Memory B cell (primary cell): ENCODE data around the gene HELZ2.

ENCODE experiments used
- ATAC-seq: fragments of 150-1000 bp; cut with Tn5 transposase; 2 replicates; pipeline ENCODE4 v1.10.0; 2021; ENCODE audit warnings: low read depth, mild to moderate bottlenecking, moderate library complexity
- DNase-seq, 2 donors: peaks; one replicate each; pipeline ENCODE4 v3.0.0; 2022; ENCODE audit warnings: low spot score in 2 of 2
- H3K27ac Mint-ChIP-seq: one replicate; pipeline ENCODE4 v1.8.0; 2022; ENCODE audit warnings: mild to moderate bottlenecking, moderate library complexity, mixed read lengths
- H3K27me3 Mint-ChIP-seq: one replicate; pipeline ENCODE4 v1.8.0; 2022; ENCODE audit warnings: mixed read lengths
- H3K36me3 Mint-ChIP-seq: one replicate; pipeline ENCODE4 v1.8.0; 2022; ENCODE audit warnings: mild to moderate bottlenecking, mixed read lengths
- H3K4me1 Mint-ChIP-seq: one replicate; pipeline ENCODE4 v1.8.0; 2022; ENCODE audit warnings: mixed read lengths
- H3K4me3 Mint-ChIP-seq: one replicate; pipeline ENCODE4 v1.8.0; 2022; ENCODE audit warnings: mild to moderate bottlenecking, moderate library complexity, mixed read lengths
- H3K9me3 Mint-ChIP-seq: one replicate; pipeline ENCODE4 v1.8.0; 2022; ENCODE audit warnings: mixed read lengths

HELZ2 gene

DNA sequence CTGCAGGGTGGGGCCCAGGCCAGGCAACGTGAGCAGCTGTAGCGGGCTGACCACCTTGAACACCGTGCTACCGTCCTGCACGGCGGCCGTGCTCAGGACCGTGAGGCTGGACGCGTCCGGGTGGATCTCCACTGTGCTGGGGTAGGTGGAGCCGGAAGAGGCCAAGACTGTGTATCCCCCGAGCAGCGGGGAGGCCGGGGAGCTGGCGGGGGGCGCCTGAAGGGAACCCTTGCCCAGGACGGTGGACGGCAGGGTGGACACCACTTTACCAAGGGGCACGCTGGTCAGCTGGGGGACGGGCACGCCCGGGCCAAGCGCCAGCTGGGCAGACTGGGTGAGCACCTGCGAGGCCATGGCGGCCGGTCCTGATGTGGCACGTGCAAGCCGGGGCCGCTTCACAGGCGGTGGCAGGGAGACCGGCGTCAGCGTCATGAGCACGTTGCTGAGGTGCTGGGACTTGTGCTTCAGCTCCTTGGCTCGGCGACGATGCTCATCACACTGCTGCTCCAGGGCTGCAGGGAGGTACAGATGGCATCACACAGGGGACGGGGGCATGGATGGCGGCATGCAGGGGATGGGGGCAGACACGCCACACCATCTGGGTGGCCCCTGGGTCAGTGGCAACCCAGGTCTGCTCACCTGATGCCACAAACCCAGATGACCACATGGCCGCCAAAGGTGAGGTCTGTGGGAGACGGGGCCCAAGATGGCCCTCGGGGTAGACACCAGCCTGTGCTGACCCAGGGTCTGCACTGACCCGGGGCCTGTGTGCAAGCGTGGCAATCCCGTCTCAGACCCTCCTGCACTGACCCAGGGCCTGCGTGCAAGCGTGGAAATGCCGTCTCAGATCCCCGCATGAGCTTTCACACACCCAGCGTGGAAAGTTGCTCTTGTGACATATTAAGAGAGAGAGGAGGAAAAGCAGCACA is 16.4 kb upstream of the HELZ2 start:
- H3K27ac Mint-ChIP-seq = no peak overlapping the region
- no peak overlapping the region for H3K4me3 Mint-ChIP-seq
- H3K4me1 Mint-ChIP-seq = no peaks in the 10 kb centered on the region
- peaks cover 23% of the 10 kb centered on the region for H3K36me3 Mint-ChIP-seq
- H3K9me3 Mint-ChIP-seq = no peaks in the 10 kb centered on the region
- DNase-seq = no peak
- ATAC-seq = no peak
- H3K27me3 Mint-ChIP-seq = no peaks in the 10 kb centered on the region

DNA sequence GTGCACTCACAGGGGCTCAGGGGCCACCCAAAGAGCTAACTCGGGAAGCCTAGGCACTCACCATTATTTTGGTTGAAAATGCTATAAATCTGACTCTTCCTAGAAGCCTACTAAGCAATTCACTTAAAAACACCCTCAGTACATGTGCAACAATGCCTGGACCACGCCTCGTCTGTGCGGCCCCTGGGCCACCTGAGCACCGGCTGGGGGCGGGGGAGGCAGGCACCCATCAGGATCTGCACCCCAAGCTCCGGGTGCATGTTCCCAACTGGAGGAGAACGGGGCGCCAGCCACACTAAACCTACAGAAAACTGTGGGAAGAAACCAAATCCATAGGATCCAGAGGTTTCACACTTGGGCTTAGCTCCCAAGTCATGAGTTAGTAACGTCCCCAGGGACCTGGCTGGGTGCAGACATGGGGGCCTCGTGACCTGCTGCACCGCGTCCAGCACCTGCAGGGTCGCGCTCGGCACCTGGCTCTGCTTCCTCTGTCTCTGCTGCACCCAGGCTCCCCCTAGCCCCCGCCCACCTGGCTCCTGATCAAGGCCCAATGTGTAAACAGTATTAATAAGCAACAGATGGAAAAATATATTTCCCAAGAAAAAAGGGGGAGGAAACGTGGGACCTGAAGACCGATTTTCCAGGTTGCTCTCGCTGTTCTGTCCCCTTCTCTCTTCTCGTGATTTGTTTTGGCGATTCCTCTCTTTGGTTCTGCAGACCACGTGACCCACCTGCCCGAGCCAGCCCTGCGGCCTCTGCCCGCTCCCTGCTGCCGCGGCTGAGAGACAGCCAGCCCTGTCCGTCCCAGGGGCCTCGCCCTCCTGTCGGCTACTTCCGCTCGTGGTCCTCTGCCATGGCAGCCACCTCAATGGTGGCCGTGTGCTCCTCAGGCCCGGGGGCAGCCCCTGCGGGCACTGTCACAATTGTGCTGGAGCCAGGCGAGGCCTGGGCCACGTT is 15.5 kb upstream of the HELZ2 start:
- H3K4me3 Mint-ChIP-seq = no peak overlapping the region
- ATAC-seq (no peak), DNase-seq (no peak)
- no peaks in the 10 kb centered on the region for H3K9me3 Mint-ChIP-seq
- no peaks in the 10 kb centered on the region for H3K27me3 Mint-ChIP-seq
- H3K36me3 Mint-ChIP-seq = peaks cover 20% of the 10 kb centered on the region
- no peak overlapping the region for H3K27ac Mint-ChIP-seq
- no peaks in the 10 kb centered on the region for H3K4me1 Mint-ChIP-seq

DNA sequence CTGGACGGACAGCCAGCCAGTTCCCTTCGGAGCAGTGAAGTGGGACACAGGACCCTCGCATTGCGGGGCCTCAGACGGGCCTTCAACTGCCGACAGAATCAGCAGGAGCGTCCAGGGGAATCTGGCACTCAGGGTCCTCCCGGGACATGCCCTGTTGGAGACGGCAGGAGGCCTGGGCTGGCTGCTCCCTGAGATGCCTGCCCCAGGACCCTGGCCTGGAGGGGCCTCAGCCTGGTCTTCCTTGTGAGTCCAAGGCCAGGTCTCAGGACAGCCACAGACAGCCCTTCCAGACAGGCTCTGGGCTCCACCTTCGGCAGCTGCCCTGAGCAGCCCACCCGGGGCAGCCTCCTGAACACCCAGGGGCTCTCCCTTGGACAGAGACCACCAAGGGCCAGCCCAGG is 14.6 kb upstream of the HELZ2 start:
- H3K27me3 Mint-ChIP-seq = no peaks in the 10 kb centered on the region
- no peaks in the 10 kb centered on the region for H3K4me1 Mint-ChIP-seq
- ATAC-seq = no peak
- H3K27ac Mint-ChIP-seq = no peak overlapping the region
- H3K4me3 Mint-ChIP-seq = no peak overlapping the region
- H3K9me3 Mint-ChIP-seq = no peaks in the 10 kb centered on the region
- H3K36me3 Mint-ChIP-seq = peaks cover 20% of the 10 kb centered on the region
- DNase-seq = no peak

DNA sequence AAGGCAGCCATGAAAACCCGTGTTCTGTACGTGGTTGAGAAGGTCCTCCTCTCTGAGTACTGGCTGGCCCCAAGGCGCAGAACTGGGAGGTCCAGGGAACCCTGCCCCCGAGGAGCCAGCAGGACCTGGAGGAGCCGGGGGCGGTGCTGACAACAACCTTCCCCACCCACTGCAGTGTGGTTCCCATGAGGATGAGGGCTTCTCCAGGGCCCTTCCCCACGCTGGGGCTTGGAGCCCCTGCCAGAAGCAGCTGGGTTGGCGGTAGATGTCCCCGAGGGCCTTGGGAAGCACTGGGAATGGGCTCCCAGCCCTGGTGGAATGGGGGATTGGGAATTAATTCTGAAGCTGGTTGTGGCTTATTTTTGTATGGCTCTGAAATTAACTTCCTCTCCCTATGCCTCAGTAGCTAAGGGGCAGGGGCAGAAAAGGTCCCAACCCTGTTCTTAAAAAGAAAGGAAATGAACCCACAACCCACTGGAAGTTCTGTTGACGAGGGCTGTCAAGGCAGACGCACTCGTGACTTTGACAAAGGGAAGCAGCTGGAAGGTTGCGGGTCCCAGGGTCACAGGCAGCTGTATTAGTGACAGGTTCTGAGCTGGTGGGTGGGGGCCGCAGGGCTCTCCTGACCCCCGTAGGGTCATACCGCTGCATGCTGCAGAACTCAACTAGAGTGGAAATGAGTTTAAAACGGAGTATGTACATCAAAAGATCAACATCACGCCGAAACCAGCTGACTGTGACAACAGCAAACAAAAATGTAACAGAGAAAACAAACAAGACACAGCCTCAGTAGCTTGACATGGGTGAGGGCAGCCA is 13.9 kb upstream of the HELZ2 start:
- Mint-ChIP-seq H3K4me1 (no peaks in the 10 kb centered on the region), H3K4me3 (no peak overlapping the region), H3K36me3 (peaks cover 15% of the 10 kb centered on the region), H3K27ac (no peak overlapping the region), H3K27me3 (peaks cover 2% of the 10 kb centered on the region), H3K9me3 (no peaks in the 10 kb centered on the region)
- no peak for DNase-seq
- no peak for ATAC-seq

DNA sequence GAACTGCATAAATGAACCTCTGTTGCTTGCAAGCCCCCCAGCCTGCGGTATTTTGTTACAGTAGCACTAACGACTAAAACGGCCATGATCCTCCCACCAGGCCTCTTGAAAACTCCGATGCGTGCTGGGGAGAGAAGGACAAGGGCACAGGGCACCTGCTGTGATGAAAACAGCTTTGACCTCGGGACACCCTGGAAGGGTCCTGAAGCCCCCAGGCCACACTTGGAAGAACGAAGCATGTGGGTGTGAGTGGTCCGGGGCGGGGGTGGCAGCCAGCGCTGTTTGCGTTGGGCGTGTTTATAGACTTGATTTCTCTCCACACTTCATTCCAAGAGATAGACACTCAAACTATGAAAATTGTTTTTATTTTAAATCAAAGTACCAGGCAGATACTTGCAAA is 13.2 kb upstream of the HELZ2 start:
- DNase-seq = no peak
- H3K4me1 Mint-ChIP-seq = no peaks in the 10 kb centered on the region
- ATAC-seq = no peak
- no peak overlapping the region for H3K4me3 Mint-ChIP-seq
- H3K9me3 Mint-ChIP-seq = no peaks in the 10 kb centered on the region
- no peak overlapping the region for H3K27ac Mint-ChIP-seq
- H3K36me3 Mint-ChIP-seq = peaks cover 14% of the 10 kb centered on the region
- H3K27me3 Mint-ChIP-seq = peaks cover 3% of the 10 kb centered on the region

DNA sequence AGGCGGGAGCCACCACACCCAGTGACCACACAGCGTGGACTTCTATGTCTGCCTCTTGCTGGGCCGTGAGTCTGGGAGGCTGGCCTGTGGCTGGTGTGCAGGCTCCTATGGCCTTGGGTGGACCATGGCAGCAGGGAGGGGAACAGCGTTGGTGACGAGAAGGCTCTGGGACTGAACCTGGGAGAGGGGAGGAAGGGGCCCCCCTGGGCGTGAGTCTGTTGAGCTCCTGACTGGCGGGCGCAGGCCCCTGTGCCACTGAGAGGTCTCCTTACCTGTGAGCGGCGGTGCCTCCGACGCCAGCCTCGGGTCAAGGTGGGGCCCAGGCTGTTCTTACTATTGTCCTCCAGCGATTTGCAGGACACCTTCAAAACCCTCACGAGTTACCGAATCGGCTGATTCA is 12.8 kb upstream of the HELZ2 start:
- no peak overlapping the region for H3K27ac Mint-ChIP-seq
- ATAC-seq (no peak), DNase-seq (no peak)
- no peaks in the 10 kb centered on the region for H3K9me3 Mint-ChIP-seq
- H3K27me3 Mint-ChIP-seq = peaks cover 3% of the 10 kb centered on the region
- no peak overlapping the region for H3K4me3 Mint-ChIP-seq
- H3K4me1 Mint-ChIP-seq = no peaks in the 10 kb centered on the region
- peaks cover 14% of the 10 kb centered on the region for H3K36me3 Mint-ChIP-seq

DNA sequence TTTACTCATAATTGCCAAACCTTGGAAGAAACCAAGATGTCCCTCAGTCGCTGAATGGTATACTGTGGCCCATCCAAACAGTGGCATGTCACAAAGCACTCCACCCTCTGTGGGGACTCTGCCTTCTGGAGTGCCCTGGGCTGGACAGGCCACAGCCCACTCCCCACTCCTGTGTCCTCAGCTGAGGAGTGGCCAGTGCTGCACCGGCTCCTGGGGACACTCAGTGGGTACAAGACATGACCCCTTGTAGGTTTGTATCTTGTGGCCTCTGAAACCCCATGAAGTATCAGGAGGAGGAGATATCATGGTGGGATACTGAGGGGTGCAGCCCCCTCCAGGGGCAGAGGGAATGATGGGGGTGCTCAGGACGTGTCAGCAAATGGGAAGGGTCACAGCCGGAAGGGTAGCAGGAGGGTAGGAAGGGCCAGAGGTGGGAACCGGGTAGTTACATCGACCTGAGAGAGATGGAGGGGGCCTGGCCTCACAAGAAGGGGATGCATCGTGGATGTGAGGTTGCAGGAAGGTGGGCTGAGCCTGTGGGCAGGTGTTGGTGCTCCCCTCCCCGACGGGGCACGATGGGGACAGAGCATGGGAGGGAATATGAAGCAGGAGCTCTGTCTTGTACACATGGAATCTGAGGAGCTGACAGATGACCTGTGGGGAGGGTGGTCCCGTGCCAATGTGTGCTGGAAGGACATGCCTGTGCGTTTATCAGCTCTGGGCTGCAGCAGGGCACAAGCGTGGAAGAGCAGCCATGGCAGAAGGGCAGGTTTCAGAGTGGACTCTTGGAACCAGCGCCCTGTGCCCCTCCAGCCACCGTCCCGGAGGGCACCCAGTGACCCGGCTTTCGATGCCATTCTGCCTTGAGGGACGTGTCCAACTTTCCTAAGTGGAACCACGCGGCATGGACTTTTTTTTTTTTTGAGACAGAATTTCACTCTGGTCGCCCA is 11.9 kb upstream of the HELZ2 start:
- peak overlapping the region; percentile 54 for H3K27ac Mint-ChIP-seq
- DNase-seq = no peak
- no peak overlapping the region for H3K4me3 Mint-ChIP-seq
- H3K4me1 Mint-ChIP-seq = peaks cover under 1% of the 10 kb centered on the region
- ATAC-seq = no peak
- peaks cover 3% of the 10 kb centered on the region for H3K27me3 Mint-ChIP-seq
- peaks cover 11% of the 10 kb centered on the region for H3K36me3 Mint-ChIP-seq
- H3K9me3 Mint-ChIP-seq = no peaks in the 10 kb centered on the region

DNA sequence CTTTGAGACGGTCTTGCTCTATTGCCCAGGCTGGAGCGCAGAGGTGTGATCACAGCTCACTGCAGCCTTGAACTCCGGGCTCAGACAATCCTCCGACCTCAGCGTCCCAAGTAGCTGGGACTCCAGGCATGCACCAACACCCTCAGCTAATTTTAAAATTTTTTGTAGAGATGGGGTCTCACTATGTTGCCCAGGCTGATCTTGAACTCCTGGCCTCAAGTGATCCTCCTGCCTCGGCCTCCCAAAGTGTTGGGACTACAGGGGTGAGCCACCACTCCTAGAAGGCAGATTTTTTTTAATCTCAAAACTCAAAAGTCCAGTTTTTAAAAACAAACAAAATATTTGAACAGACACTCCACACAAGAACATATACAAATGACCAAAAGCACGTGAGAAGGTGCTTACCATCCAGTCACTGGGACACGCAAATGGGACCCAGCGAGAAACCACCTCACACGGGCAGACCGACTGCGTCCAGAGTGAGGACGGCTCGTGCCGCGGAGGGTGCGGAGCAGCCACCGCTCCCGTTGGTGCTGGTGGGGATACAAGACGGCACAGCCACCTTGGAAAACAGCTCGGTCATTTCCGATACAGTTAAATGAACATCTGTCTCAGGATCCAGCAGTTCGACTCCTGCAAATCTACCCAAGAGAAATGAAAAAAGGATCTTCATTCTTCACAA is 8.5 kb upstream of the HELZ2 start:
- DNase-seq (no peak), ATAC-seq (no peak)
- peaks cover 3% of the 10 kb centered on the region for H3K27me3 Mint-ChIP-seq
- H3K4me3 Mint-ChIP-seq = no peak overlapping the region
- no peaks in the 10 kb centered on the region for H3K9me3 Mint-ChIP-seq
- H3K27ac Mint-ChIP-seq = no peak overlapping the region
- H3K36me3 Mint-ChIP-seq = no peaks in the 10 kb centered on the region
- peaks cover 7% of the 10 kb centered on the region for H3K4me1 Mint-ChIP-seq

DNA sequence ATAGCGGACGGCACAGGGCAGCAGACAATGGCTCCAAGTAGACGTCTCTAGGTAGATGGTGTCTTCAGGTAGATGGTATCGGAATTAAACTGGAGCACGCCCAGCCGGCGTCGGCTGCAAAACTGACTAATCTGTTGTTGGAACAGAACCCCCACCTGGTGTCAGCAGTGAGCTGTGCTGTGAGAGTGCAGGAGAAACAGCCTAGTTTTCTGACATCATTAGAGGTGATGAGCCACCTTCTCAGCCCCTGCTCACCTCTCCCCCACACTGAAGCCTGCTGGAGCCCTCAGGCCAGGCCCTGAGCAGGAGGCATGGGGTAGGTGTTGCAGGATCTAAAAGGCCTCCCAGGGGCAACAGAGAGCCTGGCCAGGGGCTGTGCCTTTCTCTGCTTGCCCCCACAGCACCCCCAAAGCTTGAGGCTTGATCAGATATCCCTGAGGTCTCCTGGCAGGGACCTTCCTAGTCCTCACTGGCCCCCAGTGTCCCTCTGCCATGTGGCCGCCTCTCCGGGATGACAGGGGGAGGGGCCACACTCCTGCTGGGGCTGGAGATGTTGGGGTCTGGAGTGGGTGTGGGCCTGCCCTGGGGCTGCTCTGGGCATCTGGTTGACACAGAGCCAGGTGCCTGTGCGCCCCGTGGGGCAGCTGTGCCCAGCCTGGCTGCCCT is 6.9 kb upstream of the HELZ2 start:
- no peaks in the 10 kb centered on the region for H3K36me3 Mint-ChIP-seq
- no peak overlapping the region for H3K27ac Mint-ChIP-seq
- no peaks in the 10 kb centered on the region for H3K9me3 Mint-ChIP-seq
- H3K4me1 Mint-ChIP-seq = peaks cover 7% of the 10 kb centered on the region
- peaks cover 6% of the 10 kb centered on the region for H3K27me3 Mint-ChIP-seq
- ATAC-seq = peak; percentile 98
- DNase-seq = peak; percentile 61 to 72
- no peak overlapping the region for H3K4me3 Mint-ChIP-seq

DNA sequence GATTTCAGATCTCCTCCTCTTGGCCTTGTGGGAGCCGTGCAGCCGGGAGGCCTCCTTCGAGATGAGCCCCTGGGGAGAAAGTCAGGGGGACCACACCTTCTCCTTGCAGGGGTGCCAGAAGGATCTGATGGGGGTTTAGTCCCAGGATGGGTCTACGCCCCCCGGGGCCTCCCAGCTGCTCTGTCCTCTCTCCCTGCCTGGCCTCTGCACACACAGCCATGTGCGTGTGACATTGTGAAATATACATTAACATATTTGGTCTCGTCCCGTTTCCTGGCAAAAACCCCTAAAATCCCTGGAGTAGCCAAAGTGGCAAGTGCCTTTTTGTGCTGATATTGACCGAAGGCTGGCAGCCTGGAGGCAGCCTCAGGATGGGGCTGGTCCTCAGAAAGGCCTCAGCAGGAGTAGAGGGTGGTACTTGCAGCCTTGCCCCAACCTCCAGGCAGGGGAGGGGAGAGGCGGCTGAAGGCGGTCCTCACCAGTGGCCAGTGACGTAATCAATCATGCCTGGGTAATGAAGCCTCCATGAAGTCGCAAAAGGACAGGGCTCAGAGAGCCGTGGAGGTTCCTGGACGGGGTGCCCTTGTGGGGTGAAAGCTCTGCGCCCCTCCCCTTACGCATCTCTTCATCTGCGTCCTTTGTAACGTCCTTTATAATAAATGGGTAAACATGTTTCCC is 5.1 kb upstream of the HELZ2 start:
- no peak overlapping the region for H3K4me3 Mint-ChIP-seq
- no peaks in the 10 kb centered on the region for H3K9me3 Mint-ChIP-seq
- ATAC-seq (no peak), DNase-seq (no peak)
- no peak overlapping the region for H3K27ac Mint-ChIP-seq
- H3K36me3 Mint-ChIP-seq = no peaks in the 10 kb centered on the region
- peaks cover 6% of the 10 kb centered on the region for H3K27me3 Mint-ChIP-seq
- H3K4me1 Mint-ChIP-seq = peaks cover 7% of the 10 kb centered on the region

DNA sequence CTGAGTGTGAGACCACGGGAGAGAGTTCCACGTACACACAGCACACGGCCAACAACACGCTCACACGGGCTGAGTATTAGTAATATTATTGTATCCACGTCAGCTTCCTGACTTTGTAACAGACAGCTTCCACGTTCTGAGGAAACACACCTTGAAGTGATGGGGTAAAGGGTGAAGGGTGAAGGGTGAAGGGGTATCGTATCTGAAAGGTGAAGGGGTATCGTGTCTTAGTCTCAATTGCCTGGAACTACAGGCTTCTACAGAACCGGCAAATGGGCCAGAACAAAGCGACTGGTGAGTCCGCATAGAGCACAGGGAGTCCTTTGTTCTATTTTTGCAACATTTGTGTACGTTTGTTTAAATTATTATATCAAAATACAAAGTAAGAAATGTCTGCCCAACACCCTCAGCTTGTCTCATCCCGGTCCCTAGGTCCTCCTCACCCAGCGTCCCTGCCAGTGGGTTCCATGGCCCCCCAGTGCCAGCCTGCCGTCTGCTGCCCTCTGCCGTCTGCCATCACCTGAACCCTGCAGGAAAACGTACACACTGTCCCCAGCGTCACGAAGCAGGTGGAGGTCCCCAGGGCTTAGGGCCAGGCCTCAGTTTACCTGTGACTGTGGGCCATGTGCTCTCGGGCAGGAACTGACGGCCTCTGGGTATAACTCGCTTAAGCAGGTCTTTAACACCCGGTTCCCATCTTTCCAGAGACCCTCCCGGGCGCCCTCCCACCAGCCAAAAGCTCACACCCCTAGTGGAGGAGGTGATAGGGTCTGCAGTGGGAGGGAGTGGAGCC is 4.4 kb upstream of the HELZ2 start:
- Mint-ChIP-seq H3K27ac (no peak overlapping the region), H3K36me3 (no peaks in the 10 kb centered on the region), H3K4me3 (no peak overlapping the region), H3K27me3 (peaks cover 6% of the 10 kb centered on the region), H3K4me1 (peaks cover 10% of the 10 kb centered on the region), H3K9me3 (no peaks in the 10 kb centered on the region)
- ATAC-seq (no peak), DNase-seq (no peak)
